Islet precursor cell (in vitro differentiated cells): ENCODE data around the gene CACFD1.

ENCODE experiments used
- DNase-seq: peaks from one replicate; pipeline ENCODE4 v3.0.0-alpha.2; 2018

The CACFD1 gene

DNA sequence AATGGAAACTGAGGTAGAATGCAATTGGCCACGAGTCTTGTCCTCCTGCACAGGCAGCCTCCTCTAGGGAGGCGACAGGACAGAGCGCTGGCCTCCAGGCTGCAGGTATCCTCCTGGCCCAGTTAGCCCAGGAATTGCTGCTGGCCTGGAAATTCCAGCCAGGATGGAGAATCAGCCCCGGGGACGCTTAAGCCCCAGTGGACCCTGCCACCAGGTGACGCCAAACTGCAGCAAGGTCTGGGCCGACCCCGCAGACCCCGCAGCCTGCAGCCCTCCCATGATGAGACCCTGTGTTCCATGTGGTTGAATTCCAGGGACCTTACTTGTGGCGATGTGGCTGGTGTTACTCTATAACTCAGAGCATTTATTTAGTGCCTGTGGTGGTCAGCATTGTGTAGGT, 7.3 kb downstream of the CACFD1 start:
- peak; percentile 73 for DNase-seq

DNA sequence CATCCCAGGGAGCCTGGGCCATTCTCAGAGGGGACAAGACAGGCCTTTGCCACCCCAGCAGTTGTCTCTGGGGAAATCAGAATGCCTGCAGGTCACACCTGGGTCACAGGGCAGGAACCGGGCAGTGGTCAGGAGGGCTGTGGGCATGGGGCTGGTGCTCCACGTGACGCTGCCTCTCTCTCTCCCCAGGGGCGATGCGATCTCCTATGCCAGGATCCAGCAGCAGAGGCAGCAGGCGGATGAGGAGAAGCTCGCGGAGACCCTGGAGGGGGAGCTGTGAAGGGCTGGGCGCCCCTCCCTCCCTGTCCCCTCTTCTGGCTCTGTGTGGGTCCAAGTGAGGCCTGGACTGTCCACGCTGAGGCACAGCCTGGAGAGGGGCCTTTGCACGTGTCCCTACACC, 8.6 kb downstream of the CACFD1 start:
- no peak for DNase-seq

DNA sequence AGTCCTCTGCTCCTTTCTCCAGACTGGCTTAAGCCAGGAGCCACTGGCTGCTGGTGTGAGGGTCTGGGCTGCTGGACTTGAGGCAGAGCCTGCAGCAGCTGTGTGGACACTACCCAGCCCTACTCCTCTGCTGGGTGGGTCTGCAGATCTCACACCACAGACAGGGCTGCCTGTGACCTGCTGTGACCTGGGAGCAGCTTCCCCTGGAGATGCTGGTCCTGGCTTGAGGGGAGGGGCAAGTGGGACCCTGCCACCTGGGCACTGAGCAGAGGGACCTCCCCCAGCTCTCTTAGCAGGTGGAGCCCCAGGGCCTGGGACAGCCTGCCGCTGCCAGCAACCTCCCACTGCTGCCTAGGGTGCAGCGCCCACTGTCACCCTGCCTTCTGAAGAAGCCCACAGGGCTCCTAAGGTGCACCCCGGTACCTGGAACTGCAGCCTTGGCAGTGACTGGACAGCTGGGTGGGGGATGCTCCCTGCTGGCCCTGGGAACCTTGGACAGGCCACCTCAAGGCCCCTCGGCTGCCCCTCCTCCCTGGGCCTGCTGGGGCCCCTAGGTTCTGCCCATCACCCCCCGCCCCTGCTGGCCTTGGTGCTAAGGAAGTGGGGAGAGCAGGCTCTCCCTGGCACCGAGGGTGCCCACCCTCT, 9.1 kb downstream of the CACFD1 start:
- no peak for DNase-seq

DNA sequence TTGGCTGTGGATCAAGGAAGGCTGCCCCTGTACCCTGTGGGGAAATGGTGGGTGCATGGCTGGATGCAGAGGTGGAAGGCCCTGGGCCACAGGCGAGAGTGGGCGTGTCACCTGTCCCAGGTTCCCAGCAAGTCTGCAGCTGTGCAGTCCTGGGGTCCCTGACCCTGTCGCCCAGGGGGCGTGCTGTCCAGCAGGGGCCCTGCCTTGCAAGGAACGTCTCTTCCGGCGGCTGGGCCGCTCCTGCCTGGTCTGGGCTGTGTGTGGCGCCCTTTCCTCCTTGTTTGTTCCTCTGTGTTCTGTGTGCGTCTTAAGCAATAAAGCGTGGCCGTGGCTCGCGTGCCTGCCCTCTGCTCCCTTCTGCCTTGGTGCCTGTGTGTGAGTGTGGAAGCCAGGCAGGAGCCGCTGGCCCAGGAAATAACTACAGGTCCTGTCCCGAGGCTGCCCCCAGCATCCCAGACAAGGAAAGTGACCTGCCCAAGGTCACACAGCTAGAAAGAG, 10.7 kb downstream of the CACFD1 start:
- no peak for DNase-seq

DNA sequence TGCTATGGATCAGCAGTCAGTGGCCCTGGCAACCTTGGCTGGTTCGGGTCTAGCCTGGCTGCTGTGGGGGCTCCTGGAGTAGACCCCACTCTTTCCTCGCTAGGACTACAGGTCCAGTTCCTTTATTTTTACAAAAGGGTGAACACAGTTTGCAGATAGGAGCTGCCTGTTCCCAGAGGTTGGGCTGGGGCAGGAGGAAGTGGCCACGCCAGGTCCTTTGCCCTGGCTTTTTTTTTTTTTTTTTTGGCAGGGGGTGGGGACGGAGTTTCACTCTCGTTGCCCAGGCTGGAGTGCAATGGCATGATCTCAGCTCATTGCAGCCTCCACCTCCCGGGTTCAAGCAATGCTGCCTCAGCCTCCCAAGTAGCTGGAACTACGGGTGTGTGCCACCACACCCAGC, 11.2 kb downstream of the CACFD1 start:
- DNase-seq, result no peak

DNA sequence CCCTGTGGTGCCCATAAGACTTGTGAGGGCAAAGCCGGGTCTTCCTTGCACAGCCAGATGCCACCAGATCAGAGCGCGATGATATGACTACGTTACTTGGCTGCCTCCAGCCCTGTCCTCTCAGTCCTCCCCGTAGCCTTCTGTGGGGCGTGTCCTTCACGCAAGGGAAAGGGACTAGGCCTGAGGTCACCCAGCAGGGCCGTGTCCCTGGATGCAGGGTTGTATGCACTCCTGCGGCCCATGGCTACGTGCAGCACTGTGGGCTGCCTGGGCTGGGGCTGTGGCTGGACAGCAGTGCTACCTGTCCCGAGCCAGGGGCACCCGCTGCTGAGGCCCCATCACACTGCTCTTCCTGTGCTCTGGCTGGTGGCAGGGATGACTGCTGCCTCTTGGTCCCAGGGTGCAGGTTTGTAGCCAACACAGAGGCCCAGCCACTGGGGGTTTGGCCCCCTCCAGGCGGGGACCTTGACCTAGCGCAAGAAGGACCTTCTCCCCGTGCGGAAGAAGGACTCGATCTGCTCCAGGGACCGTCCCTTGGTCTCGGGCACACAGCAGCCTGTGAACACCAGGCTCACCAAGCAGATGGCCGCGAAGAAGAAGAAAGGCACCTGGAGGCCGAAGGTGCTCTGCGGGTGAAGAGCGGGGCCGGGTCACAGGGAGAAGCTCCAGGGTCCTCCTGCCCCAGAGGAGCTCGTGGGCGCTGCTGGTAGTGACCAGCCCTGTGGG, 11.9 kb downstream of the CACFD1 start:
- DNase-seq, result no peak

DNA sequence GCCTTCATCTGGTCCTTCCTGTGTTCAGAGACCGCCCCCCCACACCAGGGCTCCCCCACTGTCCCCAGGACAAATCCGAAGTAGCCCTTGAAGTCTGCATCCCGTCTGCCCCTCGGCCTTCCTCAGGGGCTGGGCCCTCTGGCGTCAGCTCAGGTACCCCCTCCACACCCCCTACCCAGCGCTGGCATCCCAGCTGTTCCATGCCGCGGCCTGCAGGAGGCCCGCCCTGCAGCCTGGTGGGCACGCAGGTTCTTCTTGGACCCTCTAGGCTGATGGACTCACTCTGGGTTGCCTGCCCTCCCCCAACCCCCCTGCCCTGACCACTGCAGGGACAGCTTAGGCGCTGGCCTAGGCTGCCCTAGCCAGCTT, 12.5 kb downstream of the CACFD1 start:
- DNase-seq, result no peak

DNA sequence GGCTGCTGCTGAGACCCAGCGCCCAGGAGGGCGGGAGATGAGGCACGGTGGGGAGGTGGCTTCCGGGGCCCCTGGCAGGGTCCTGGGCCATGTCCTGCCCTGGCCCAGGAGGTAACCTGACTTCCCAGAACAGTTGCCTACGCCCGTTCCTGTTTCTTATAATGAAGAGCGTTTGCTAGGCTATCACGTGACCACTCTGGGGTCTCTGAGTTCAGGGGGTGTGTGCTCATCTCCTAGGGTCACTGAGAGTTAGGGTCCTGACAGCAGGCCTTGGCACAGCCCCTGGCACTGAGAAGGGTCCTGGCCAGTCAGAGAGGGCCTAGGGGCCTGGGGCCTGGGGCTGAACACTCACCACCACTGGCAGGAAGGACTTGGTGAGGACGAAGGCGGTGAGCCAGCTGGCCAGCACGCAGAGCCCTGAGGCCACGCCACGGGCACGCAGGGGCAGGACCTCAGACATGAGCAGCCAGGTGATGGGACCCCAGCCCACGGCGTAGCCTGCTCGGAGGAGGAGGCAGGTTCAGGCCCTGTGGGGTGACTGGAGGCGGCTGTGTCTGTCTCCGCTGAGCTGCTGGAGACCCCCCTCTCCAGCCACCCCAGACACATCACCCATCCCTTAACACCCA, 13.1 kb downstream of the CACFD1 start:
- DNase-seq, result no peak

DNA sequence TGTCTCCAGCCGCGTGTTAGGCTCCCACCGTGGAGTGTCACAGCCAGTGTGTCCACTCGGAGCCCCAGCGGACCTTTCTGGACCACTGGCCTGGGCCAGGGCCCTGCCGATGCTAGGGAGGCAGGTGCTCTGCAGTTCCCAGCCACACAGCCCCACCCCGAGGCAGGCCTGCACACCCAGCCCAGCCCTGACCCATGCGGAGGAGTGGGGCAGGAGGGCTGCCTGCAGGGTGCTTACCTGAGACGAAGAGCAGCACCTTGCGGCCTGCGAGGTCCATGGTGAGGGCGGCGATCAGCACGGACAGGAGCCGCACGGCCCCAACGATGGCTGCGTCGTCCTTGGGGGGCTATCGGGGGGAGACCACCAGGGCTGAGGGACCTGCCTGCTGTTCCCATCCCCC, 14.0 kb downstream of the CACFD1 start:
- no peak for DNase-seq

DNA sequence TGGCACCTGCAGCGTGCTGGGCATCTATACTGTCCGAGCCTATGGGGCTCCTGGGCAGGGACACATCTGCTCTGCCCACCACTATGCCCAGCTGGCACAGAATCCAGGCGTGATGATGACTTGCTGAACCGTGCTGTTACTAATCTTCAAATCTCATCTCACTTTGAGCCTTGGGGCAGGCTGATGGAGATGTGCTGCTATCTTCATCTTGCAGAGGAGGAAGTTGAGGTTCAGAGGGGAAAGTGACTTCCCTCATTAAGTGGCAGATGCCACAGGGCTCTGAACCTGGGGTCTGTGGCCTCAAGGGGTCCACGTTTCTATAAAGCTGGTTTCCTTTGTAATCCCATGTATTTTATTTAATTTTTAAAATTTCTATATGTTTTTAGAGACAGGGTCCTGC, 14.4 kb downstream of the CACFD1 start:
- DNase-seq, result no peak

DNA sequence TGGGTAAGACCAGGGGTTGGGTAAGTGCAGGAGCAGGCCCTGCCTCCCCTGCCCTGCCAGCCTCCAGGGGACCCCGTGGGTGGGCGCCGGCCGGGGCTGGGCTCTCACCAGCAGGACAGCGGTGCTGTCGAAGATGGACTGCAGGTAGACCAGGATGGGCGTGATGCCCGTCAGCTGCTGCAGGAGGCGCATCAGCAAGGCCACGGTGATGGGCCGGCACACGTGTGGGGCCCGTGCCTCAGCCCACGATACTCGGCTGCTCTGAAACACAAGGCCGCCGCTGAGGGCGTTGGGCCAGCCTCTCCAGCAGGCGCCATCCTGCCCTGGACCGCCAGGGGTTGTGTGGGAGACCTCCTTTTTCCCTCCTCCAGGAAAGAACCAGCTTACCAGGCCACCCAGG, 15.1 kb downstream of the CACFD1 start:
- DNase-seq, result no peak

DNA sequence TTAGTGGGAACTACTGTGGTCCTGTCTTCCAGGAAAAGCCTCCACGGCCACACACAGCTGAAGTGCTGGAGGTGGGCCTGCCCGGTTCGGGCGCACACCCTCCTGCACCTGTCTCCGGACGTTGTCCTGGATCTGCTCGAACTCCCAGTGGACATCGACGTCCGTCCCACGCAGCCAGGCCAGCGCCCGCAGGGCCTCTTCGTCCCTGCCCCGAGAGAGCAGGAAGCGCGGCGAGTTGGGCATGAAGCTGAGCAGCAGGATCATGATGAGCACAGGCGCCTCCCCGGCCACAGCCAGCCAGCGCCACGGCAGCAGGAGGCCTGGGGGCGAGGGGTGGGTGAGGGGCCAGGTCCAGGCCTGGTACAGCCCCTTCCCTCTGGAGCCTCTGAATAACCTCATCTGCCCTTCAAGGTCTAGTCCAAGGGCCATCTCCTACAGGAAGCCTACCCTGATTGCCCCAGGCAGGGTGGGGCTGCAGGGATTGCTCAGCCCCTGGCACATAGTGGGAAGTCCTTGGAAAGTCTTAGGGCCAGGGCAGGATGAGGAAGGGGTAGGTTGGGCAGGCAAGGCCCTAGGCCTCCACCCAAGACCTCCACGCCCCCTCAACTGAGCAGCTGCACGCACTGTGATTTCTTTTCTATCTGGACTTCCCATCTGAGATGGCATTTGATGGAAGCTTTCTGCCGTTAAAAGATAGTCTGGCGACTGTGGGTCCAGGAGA, 15.7 kb downstream of the CACFD1 start:
- DNase-seq, result no peak

DNA sequence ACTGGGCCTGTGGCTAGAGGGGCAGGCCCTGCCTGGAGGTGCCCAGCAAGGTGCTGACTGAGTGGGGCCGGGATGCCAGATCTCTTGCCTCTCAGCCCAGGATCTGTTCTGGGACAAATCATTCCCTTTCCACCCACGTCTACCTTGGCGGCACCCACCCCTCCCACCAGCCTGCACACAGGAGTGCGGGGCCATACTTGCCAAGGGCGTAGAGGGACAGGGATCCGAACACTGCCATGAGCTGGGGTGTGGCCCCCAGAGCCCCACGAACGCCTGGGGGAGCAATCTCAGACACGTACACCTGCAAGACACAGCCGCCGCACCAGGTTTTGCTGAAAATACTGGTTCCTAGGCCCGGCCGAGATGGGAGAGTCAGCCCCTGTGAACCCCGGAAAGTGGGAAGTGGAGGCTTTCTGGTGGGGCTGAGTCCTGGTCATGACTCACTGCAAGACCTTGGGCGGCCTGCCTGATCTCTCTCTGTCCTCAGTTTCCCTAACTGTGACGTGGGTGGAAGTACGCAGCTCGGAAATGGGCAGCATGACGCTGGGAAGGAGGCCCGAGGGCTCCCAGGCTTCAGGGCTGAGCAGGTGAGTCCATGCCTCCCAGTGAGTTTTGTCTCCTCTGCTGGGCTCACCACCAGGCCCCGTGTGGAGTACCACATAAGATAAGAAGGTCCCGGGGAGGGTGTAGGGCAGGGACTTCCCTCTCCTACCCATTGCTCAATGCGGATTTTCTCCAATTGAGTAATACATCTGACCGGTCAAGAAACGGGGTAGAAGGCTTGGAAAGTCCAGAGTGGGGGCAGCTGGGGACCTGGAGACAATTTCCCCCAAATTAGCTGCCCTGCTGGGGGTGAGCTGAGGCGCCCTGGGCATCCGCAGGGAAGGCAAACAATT, 16.5 kb downstream of the CACFD1 start:
- DNase-seq, result no peak

DNA sequence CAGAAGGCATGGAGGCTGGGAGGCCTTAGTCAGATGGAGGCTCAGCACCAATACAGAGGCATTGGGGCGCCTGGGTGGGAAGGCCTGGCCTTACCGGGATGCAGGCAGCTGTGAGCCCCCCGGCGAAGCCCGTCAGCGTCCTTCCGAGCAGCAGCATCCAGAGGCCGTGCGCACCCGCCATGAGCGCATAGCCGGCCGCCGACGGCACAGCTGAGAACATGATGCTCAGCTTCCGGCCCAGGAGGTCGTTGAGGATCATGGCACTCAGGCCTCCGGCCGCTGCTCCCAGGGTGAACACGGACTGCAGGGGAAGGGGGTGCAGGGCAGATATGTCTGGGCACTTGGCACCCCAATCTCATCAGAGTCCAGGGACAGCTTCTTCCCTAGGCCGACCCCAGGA, 17.2 kb downstream of the CACFD1 start:
- DNase-seq, result no peak

DNA sequence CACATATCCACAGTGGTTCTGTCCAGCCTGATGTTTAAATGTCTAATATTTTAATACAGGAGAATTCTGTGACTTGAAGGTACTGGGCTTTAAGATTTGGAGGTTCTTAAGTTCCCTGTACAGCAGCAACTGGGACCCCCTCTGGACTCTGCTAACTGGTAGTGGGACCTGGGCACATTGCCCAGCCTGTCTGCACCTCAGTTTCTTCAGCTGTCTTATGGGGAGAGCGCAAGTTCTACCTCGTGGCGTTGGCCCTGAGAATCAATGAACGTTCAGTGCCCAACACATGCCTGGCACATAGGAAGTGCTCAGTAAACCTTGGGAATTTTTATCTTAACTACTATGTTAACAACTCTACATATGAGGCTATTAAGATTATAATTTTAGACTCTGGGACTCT, 17.7 kb downstream of the CACFD1 start:
- DNase-seq, result no peak

DNA sequence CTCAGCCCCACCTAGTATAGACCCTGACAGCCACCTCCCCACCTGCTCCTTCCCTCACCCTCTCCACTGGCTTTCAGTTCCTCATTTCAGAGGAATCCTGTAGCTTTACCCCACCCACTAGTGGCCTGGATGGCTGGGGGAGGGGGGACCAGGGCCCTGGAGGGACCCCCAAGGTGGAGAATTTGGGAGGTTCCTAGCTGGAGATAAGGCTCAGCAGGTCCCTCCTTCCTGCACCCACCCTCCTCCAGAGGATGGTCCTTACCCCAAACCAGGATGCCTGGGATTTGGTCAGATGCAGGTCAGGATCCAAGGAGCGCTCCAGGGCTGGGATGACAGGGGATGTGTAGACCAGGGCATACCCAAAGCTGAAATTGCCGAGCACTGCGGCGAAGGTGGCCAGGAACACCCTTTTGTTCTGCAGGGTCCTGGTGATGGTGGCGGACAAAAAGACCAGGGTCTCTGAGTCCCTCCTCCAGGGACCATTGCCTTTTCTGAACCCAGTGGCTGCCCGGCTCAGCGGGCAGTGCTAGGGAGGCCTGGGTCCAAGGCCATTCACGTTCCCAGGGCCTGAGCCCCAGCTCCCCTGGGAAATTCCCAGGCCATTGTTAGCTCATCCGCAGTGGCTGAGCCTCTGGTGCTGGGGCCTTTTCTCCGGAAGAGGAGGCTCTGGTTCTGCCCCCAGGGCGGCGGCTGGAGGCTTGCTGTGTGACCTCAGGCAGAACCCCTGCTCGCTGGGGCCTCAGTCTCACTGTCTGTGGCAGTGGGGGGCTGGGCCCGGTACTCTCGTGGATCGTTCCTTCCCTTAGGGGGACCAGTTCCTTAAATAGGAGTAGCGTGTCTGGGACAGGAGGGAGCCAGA, 18.4 kb downstream of the CACFD1 start:
- peak; percentile 76 for DNase-seq

DNA sequence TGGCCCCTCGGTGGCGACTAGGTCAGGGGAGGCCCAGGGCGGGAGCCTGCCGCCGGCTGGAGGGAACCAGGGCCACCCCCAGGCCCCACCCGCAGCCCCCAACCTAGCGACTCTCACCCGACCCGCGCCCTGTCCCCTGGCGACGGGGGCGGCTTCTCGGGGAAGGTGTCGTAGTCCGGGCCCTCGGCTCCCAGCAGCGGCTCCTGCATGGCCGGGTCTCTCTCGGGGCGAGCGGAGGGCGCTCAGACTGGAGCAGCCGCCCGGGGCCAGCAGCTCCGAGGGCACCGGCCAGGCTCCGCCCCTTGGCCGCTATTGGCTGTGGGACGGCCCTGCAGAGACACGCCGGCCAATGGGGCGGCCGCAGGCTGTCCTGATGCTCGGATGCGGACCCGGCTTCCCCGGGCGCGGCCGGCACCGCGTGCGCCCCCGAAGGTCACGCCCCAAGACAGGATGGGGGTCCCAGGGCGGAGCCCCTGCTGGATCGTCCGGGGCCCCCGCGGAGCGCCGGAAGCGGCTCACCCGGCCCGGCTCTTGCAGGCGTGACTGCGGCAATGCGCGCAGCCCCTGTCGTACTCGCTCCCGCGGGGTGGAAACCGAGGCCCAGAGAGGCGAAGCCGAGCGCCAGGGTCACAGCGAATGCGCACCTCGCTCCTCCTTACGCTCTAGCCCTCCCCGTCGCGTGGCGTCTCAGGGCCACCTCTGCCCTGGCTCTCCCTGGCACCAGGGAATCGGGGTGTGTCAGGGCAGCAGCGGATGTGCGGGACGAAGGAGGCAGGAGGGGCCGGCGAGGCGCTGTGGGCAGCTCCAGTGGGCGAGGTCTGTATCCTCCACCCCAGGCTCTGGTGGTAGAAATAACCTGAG, 19.3 kb downstream of the CACFD1 start, which contains the start of gene SLC2A6:
Gene SLC2A6, minus strand, starts transcription at position 249 of the 861 bp plus-strand sequence. Its CDS starts 40 bp downstream, at position 209.
- peak; percentile 95 for DNase-seq

DNA sequence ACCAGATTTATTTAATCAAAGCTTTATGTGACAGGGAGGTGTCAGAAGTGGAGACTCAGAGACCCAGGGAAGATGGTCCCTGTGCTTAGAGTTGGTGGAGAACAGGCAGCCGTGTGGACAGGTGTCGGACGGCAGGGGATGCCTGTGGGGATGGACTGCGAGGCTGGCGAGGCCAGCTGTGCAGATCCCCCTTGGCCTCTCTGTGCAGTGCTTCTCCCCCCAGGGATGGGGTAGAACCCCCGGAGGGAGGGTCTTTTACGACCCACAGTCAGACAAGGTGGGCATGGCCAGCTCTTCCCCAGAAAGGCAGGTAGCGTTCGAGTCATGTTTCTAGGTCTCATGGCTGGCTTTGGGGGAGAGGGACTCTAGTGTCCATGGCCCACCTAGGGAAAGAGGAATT, 23.8 kb downstream of the CACFD1 start:
- DNase-seq, result no peak

DNA sequence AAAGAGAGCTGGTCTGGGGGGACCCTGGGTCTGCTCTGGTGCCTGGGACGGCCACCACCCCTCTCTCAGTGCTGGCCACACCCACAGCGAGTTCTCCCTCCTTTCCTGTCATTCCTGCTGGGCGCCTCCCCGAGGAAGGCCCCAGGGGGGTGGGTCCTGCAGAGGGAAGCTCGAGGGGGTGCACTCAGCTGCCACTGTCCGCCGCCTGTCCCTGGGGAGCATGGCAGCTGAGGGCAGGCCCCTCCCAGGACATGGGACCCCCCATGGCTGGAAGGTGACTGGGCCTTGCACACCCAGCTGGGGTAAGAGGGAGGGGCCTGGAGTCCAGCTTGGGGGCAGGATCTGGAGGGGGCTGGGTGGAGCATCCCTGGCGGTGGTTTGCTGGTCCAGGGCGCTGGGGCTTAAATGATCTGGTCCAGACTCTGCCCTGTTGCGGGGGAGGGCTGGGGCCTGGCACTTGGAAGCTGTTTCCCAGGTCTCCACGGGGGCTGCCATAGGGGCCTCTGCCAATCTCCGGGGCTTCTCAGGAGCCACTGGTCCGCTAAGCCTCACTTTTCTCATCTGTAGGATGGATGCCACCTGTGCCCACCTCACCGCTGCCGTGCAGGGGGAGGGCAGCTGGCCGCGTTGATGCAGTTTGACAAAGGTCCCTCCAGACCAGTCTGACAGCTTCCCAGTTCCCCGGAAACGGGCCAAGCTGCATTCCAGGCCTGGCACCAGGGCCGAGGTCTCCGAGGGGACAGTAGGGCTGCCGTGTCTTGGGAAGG, 25.1 kb downstream of the CACFD1 start:
- DNase-seq, result no peak
